Stimulated activated CD4-positive, alpha-beta T cell treated with anti-CD3 and anti-CD28 coated beads, TNF-alpha, amount 100 ng/mL, for 4 hours (primary cell): Measurements from ENCODE around the gene CDK17.
"Not testable (repeated sequence)": the region's sequence is repeated elsewhere in the genome, so short reads cannot be mapped to it uniquely, and the experiment has no call there.

Source experiments
- DNase-seq, 3 experiments: peaks; one replicate each; pipeline ENCODE4 v3.0.0-alpha.2; 2020; ENCODE audit warnings: low read depth in 3 of 3

The CDK17 gene

DNA sequence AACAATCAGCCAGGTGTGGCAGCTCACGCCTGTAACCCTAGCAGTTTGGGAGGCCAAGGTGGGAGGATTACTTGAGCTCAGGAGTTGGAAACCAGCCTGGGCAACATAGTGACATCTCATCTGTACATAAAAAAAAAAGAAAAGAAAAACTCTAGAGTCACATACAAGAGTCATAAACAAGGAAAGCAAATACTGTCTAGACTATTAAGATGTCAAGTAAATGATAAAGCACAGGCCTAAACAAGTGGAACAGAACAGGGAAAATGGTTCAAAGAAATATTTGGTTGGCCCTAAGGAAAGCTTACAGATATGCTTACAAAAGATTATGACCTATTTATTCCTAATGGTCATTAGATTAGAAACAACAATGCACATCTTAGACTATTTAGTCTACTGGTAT lies 12.3 kb downstream of the CDK17 start:
- DNase-seq = no peak

GRCh38 chr12:96386794-96387193 lies 13.4 kb downstream of the CDK17 start:
- DNase-seq = no peak

DNA sequence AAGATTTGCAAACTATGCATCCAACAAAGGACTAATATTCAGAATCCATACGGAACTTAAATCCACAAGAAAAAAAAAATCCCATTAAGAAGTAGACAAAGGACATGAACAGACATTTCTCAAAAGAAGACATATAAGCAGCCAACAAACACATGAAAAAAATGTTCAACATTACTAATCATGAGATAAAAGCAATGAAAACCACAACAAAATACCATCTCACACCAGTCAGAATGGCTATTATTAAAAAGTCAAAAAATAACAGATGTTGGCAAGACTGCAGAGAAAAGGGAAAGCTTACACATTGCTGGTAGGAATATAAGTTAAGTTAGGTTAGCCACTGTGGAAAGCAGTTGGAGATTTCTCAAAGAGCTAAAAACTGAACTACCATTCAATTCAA lies 16.2 kb downstream of the CDK17 start:
- no peak for DNase-seq

GRCh38 chr12:96383371-96383770 lies 16.9 kb downstream of the CDK17 start:
- DNase-seq = no peak

DNA sequence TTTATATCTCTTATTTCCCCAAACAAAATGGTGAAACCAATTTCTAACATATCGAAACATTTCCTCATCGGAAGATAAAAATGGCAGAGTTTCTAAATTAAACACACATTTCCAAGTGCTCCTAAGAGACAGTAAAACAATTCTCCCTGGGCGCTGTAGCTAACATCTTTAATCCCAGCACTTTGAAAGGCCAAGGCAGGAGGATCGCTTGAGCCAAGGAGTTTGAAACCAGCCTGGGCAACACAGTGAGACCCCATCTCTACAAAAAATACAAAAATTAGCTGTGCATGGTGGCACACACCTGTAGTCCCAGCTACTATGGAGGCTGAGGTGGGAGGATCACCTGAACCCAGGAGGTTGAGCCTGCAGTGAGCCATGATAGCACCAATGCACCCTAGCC lies 20.5 kb downstream of the CDK17 start:
- DNase-seq = not testable (repeated sequence)

DNA sequence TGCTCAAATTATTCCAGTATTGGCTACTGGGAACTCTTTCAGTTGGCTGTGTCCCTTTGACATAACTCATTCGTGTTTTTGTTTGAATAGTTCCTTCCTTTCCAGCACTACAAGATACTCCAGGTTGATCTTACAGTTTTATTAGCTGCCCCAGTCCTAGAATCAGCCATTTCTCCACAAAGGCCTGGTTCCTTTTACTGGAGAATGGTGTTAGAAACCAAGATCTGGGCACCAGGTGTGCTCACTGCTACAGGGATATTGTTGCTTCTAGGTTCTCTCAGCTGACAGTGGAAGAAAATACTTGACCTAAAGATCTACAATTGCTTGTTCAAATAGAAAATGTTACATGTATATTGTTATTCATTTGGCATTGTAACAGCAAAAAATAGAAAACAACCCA lies 21.9 kb downstream of the CDK17 start:
- DNase-seq = no peak

DNA sequence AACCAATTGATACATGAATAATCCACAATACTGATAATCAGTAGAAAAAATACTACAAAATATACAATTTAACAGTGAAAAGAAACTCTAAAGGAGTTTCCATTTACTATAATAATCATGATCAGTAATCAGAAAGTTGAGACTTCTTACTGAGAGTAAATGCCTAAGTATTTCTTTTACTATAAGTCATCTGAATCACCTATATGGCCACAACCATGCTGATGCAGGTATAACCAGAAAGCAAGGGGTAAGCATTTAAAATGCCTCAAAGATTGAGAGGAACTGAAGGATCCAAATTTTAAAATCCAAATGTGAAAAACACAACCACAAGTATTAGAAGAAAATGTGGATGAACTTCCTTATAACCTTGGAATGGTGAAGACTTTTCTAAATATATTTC lies 23.4 kb downstream of the CDK17 start:
- no peak for DNase-seq

DNA sequence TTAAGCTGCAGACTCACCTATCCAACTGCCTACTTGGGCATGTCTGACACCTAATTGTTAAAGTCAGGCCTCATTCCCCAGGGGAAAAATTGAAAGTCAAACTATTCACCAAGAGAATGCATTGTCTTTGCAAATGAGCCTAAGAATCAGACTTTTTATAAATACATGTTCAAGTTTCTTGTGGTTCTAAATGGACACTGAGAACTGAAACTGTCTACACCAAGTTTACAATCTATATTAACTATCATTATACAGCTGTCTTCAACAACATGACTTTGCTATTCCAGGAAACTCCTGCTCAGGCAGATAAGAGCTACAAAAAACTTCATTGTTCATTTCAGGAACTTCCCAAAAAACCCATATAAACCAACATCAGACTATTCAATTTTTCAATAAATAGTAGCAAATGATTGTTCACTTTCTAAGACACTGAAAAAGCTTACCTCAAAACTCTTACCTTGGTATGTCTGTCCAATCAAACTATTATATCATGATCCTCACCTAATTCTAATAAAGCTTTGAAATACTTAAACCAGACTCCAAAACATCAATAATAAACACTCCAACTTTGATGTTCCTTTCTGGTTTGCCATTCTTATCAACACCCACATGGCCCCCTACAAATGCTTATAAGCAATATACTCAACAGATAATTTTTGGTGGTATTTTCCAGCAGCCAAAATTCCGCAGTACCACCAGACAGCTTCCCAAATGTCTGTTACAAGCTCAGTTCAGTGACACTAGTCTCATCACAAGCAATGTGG lies 24.2 kb downstream of the CDK17 start:
- DNase-seq = no peak

DNA sequence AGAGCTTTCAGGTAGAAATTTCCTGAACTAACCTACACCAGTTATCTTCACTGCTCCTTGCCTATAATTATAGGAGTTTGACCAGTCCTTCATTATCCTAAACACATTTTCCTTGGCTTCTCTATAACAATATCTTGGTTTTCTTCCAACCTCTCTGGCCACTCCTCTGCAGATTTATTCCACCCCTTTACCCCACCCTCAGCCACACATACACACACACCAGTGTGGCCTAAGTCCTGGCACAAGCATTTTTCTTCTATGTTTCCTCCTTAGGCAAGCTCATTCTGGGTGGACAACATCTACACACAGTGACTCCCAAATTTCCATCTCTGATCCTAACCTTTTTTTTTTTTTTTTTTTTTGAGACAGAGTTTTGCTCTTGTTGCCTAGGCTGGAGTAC lies 25.1 kb downstream of the CDK17 start:
- DNase-seq = no peak

DNA sequence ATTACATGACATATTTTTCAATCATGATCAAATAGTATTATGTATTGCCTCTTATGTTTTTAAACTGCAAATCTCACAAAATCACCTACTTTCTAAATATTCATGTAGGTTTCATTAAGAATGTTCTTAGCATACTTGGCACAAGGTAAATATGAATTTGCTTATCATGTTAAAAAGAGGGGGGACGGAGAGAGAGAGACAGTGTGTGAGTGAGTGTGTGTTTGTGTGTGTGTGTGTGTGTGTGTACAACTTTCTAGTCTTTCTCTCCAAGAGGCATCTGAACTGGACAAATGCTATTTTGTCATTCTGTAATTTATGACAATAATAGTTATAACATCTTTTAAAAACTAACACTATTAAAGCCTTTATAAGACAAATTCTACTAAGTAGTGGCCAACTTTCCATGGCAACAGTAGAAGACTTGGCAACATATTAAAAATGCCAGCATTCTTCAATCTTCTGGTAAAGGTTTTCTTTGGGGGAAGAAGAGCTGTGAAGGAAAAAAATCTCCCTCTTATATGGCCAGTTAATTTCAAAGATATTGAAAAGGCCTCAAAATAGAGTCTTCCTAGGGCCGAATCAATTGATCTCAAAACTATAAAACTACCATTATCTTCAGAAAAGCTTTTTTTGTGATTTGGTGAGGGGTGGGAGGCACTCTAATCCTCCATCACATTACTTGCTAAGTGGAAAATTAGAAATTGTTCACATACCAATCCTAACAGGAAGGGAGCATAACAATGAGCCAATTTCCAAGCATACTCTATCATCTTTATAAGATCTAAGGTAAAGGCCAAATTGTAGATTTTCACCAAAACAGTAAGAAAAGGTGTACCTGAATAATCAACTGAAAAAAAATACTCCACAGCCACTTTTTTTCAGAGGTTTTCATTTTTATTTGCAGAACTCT lies 28.2 kb downstream of the CDK17 start:
- no peak for DNase-seq

GRCh38 chr12:96371138-96371789 lies 29.0 kb downstream of the CDK17 start:
- no peak for DNase-seq

DNA sequence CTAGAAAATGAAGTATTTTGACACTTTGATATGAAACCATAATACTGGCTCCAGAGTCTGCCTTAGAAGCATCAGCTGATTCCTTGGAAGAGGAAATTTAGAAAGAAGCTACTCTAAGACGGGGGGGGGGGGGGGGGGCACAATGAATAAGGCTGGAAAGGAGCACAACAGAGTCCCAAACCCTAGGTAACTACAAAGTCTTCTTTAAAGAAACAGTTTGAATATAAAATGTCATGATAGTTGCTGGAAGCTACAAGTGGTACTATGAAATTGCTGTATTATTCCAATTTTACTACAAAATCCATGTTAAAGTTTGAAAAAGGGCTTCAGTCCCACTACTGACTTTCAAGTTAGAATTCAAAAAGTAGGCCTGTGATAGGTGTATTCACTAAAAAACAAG lies 31.6 kb downstream of the CDK17 start:
- DNase-seq = no peak

- DNase-seq = no peak
These were observed 32.0 kb downstream of the CDK17 start for GRCh38 chr12:96368233-96368632.

- no peak for DNase-seq
These were observed 33.9 kb downstream of the CDK17 start for GRCh38 chr12:96366381-96366654.

DNA sequence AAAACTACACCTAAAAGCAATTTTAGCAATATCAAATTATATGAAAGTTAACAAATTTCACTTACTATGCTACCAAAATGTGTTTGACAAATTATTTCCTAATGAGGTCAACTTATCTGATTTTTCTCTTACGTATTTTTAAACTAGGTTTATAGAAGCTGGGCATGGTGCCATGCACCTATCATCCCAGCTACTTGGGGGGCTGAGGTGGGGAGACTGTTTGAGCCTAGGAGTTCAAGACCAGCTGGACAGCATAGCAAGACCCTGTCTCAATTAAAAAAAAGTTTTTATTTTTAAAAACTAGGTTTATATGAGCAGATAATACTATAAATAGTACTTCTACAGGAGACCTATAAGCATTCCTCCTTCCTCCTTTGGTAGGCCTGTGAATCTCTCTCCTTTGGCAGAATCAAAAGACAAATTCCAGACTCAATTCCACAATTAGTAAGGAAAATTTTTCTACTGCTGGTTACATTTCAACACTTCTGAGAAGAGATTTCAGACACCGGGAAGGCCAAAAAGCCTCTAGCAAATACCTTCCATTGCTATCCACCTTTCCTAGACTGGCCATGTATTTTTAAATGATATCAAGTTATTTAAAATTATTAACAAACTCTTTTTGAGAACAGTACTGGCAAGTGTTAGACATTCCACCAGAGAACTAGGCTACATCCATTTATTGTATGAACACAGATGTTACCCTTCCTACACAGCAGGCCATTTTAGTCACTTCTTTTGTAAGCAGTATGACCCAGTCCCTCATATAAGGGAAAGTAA lies 34.4 kb downstream of the CDK17 start:
- DNase-seq = no peak

DNA sequence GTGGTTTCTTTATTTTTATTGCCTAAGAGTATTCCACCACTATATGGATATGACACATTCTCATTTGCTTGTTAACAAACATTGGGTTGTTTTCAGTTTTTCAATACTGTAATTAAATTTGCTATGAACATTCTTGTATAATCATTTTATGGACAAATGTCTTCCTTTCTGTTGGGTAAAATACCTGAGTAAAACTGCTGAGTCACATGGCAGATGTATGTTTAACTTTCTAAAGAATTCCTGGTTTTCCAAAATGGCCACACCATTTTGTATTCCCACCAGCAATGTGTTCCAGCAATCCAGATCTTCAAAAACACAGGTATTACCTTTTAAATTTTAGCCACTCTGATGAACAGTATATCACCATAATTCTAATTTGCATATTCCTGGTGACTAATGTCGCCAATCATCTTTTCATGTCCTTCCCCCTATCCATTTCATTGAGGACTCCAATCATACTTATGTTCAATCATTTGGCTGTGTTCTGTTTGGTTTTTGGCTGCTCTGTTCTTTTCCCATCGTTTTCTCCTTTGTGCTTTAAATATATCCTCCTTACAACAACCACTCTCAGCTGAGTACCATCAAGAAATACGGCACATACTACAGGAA lies 36.0 kb downstream of the CDK17 start:
- DNase-seq = no peak

- no peak for DNase-seq
These were observed 39.2 kb downstream of the CDK17 start for GRCh38 chr12:96361074-96361473.

- DNase-seq = no peak
These were observed 39.7 kb downstream of the CDK17 start for GRCh38 chr12:96360550-96360949.

GRCh38 chr12:96359328-96359727 lies 40.9 kb downstream of the CDK17 start:
- DNase-seq = no peak

DNA sequence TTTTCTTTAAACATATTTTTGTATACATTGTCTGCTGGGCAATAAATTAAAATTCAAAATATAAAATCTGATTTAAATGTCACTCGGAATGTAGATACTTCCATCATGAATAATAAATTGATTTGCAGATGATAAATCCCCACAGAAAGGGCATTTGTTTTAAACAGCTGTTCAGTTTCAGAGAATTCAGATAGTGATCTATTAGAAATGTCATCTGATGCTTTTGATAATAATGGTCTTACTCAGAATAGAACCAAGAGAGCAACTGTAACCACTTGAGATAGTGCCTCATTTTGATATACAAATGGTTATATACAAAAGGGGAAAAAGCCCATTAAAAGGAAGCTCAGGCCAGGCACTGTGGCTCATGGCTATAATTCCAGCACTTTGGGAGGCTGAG lies 43.4 kb downstream of the CDK17 start:
- no peak for DNase-seq

- no peak for DNase-seq
These were observed 45.2 kb downstream of the CDK17 start for GRCh38 chr12:96354844-96355534.
